ENCODE data around the gene CHMP6.

The CHMP6 gene

DNA sequence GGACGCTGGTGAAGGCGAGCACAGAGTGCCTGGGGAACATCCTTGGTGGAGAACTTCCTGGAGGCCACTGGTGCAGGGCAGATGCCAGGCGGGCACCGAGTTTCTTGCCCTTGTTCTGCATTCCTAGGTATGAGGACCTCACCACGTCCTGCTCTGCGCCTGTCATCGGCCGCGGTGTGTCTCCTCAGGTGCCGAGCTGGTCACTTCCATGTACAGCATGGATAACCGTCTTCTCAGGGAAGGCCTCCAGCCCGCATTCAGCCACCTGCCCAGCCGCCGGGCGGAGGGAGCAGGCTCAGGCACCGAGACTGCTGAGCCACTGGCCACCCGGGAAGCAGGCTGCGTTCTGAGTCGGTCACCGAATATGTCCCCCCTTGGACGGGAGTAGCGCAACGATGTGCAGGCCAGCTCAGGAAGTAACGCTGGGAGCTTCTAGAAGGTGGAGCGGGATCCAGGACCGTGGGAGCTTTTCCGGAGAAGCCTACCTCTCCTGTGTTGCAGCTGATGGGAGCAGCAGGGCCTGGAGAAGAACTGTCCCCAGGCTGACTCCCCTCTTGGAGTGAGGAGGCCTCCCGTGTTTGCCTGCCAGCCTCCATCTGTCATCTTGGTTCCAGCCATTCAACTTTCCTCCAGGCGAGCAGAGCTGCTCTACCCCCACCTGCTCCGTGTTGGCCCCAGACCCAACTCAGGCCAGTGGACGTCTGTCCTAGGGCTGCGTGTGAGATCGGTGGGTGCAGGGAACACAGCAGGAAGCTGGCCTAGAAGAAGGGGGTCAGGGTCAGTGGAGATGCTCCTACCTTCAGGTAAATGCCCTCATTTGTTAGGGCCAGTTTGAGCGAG, 41.2 kb downstream of the CHMP6 start:
- no peak for DNase-seq

DNA sequence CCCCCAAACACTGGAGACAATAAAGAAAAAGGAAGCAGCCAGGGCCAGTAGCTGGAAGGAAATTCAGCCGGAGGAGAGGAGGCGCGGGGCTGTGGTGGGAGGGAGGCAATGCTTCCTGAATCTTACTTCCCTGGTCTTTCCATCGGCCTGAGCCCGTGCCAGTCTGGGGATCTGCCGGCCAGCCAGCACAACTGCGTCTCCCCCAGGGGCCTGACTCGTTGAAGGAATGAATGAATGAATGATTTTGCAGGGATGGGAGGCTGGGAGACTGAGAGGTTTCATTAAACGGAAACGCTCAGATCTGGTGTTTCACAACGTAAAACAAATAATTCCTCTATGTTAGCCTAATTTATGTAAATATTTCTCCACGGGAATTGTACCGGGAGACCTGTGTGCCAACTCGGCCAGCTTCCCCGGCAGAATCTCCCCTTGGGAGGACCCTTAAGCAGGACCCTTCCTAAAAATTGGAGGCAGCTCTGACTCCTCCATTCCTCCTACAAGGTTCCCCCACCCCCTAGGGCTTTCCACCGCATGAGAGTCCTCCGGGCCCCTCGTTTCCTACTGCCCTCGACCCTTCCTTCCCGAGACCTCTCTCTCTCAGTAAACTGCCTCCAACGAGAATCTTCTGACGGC, 42.0 kb downstream of the CHMP6 start:
- no peak for DNase-seq

DNA sequence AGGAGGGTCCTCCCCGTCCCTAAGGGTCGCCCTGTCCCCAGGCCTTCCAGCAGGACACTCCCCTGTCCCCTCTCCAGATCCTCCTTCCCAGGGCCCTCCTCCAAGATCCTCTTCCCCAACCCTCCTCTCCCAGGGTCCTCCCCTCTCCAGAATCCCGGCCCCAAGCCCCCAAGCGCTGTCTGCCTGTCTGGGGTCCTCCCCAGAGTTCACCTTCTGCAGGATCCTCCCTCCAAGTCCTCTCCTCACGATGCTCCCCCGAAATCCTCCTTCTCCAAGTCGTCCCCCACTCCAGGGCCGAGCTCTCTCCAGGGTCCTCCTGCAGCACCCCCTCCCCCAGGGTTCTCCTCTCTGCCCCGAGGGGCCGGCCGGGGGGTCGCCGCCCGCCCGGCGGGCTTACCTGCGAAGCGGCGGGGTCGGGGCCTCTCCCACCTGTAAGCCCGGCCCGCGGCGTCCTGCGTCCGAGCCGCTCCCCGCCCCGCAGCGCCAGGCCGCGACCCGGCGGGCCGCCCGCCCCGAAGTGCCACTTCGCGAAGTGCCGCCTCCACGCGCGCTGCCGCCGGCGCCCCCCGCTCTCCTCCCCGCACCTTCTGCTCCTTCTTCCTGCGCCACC, 42.6 kb downstream of the CHMP6 start:
- DNase-seq: no peak

DNA sequence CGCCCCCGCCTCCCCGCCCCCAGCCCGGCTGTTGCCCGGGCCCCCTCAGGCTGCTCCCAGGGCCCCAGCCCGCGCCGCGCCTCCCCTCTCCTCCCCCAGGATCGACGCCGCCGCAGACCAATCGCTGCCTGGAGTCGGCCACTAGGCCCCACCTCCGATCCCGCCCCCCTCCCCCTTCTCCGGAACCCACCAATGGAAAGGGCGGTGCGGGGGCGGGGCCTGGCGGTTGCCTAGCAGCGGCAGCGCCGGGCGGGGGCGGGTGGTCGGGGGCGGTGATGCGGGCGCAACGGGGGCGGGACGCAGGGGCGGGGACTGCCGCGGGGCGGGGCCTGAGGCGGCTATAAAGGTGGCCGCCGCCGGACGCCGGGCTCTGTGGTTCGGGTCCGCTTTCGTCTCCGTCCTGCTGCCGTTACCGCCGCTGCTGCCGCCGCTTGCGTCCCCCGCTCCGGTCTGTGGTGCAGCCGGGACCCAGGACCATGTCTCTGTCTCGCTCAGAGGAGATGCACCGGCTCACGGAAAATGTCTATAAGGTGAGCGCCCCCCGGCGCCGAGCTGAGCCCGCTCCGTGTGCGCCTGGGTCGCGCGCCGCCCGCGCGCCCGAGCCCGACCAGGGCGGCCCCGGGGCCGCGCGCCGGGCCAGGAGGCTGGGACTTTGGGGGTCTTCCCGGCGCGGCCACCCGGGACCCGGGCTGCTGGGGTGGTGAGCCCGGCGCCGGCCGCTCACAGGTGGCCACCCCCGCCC, 43.3 kb downstream of the CHMP6 start, which contains the start of gene BAIAP2:
Gene BAIAP2, plus strand, starts transcription at position 373 of the 742 bp plus-strand sequence. Its CDS starts 104 bp downstream, at position 477.
- DNase-seq: peak; percentile 94

DNA sequence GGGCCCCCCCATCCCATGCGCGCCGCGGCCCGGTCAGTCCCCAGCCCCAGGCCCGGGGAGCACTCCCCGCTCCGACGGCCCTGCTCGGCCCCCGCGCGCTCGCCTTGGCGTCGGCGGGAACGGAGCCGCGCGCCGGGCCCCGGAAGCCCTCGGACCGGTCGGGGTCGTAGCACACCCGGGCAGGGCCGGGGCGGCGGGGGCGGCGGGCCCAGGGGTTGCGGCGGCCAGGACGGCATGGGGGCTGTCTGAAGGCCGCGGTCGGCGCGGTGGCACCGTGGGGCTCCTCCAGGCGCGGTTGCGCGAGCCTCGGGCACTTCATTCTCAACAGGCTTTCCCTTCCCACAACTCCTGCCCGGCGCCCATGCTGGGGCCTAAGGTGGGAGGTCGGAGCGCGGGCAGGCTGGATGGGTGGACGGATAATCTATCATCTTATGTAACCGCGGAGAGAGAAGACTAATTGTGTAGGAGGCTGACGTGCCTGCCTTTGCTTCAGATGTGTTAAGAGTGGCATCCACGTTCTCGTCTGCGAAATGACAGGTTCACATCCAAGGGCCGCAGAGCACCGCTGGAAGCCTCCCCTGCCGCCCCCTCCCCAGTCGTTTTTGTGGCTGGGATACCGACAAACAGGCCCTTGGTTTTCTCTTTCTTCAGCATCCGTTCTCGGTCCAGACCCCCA, 44.0 kb downstream of the CHMP6 start:
- no peak for DNase-seq

DNA sequence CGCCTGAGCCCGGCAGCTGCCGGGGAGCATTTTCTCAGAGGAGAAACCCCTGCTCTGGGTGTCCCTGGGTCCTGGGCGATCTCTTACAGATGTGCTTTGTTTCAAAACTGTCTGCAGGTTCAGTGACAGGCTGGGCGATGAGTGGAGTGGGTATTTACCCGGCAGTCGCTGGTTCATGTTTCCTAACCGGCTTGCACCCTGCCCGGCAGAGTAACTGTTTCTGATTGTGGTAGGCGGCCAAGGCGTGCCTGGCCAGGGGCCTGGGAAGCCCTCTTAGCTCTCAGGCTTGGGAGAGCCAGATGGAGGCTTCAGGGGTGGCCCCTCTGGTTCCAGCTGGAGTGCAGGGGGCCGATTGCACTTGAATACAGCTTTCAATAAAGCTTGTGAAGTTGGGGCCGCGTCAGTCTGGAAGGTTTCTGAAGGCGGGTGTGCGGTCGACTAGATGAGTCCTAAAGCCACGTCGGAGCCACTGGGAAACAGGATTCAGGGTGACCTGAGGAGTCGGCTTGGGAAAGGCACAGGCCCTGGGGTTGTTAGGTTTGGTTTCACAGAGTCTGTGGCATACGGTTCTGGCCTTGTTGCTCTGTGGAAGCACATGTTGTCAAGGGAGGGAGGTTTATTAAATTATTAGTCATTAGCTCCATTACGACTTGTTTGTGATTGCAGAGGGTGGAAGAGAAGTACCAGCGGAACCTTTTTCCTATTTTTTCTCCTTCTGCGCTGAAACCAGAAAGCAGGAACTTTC, 44.7 kb downstream of the CHMP6 start:
- no peak for DNase-seq

DNA sequence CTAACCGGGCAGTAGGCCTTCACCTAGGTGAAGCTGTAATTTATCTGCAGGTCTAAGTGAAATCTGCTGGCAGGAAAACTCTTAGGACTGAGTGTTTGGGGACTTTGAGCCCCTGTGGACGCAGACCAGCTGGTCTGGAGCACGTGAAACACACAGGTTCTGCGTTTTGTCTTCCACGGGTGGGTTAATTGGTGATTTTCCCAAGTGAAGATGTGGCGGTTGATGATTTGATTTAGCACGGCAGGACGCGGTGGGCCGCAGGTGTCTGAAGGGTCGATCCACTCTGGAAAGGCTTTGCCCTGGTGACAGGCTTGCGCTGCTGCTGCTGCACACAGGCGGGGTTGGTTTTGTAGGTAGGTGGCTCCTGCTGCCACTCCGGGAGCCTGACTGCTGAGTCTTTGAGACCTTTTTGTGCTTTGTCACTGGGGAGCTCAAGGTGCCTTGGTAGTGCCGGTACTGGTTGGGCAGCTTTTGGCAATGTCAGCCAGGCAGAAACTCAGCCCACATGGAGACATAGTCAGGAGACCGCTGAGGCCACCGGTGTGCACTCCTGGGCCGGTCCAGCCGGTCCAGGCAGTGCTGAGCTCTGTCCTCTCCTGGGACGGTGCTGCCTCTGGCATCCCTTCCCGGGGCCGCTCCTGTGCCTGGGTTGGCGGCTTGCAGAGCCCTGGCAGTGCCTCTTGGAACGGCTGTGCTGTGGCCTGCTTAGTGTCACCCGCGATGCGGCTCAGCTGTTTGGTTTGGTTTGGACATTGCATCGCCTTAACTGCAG, 45.6 kb downstream of the CHMP6 start:
- DNase-seq: no peak

DNA sequence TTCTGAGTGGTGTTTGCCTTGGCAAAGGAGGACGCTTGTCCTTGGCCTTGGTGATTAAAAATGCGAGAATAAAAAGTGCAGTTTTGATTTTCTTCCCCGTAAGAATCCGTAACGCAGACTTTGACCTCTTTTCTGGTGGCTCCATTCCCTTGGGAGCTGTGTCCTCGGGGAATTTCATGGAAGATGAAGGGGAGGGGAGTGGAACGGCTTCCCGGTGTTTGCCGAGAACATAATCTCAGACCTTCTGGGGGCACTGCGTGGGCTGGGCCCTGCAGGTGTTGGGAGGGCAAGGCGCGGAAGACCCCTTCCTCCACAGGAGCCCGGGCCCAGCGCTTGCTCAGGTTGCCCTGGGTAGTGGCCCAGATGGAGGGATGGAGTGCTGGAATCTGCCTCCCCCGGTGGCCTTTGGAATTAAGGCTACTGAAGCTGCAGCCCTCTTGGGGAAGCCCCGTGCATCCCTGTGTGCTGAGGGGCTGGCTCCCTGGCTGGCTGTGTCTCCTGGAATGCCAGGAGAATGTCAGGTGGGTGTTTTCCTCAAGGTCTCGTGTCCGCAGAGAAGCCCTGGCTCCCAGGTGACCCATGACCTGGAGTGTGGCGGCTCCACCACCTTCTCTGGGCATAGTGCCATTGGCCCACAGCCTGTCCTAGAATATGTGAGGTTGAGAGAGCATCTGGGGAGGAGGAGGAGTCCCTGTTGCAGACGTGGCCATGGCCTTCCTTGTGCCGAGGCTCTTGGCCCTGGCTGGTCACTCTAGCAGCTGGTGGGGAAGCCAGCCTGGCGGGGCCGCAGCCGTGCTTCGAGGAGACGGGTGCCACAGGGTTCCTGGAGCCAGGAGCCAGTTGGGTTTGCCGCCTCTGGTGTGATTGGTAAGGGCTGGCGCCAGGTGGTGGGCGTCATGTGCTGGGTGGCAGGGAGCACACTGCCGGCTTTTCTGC, 46.4 kb downstream of the CHMP6 start:
- DNase-seq: no peak

DNA sequence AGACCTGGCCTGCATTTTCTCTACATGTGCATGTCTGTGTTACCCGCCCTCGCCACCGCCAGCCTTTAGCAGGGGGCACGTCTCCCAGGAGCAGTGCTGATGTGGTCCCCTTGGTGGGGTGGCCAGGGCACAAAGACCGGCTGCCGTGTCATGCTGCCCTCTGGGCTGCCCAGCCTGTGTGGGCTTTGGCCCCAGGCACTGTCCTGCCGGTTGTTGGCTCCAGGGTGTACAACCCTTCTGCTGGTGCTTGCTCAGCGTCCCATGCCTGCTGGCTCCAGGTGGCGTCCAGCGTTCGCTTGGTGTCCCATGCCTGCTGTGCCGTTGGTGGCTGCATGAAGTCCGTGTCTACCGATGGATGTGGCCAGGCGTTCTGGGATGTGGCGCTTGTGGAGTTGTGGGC, 47.5 kb downstream of the CHMP6 start:
- no peak for DNase-seq

DNA sequence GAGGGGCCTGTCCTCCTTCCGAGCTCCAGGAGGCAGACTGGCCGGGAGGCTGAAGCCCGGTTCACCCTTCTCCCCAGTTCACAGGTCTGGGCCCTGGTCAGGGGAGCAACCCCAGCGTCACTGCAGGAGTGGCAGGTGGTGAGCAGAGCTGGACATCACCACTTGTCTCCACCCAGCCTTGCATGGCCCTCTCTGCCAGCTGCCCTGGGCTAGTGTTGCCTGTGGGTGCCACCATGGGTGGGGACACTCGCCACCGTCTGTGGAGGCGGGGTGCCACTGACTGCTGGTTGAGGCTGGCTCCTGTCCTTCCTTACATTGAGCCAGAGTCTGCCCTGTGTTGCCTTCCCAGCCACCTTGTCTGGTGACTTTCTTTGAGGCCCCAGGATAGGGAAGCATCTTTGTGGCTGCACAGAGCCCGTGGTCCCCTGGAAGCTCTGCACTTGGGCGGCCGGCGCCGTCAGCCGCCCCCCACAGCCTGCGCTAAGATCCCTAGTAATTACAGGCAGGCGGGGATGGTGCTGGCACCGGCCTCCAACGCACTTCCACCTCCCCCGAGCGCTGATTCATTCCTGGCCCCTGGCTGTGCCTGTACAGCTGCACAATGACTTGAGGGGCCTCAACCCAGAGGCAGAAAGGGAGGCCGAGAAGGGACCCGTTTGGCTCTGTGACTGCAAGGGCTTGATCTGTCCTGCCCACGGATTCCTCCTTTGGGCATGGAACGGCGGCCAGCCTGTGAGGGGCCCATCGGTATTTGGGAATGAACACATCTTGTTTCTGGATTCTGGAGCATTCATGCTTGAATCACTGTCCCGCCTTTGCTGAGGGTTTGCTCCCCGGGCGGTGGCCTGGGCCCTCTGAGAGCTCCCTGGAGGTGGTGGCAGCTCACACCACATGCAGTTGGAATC, 48.5 kb downstream of the CHMP6 start:
- no peak for DNase-seq

DNA sequence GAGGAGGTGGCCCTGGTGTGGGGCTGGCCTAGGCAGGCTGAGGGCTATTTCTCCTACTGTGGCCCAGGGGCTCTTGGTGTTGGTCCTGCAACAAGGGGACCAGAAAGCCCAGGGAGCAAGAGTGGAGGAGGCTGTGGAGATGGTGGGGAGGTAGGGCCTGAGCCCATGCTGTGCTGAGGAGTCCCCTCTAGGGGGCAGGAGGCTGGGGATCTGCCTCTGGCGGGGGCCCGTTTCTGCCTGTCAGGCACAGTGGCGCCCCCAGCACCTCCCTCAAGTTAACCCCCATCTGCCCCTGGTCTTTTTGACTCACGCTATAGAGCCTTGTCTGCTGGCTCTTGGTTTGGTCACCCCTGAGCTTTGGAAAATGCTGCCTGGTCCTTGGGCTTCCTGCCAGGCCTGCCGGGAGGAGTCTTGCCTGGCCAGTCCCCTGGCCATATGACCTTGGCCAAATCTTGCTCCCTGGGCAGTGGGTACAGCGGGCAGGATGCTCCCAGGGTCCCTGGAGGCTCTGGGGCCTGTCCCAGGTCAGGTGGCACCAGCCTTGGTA, 49.2 kb downstream of the CHMP6 start:
- no peak for DNase-seq

DNA sequence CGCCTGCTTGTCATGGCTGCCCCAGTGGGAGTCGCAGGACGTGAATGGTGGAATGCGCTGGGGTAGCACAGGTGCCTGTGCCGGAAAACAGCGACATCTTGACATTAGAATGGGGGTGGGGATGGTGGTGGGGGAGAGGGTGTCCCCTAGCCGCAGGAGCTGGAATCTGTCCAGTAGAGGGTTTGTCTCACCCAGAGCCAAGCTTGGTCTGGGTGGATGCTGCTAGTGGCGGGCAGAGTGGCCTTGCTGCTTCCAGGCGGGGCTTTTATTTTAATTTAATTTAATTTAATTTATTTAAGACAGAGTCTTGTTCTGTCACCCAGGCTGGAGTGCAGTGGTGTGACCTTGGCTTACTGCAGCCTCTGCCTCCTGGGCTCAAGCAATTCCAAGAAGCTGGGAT, 51.0 kb downstream of the CHMP6 start:
- no peak for DNase-seq

DNA sequence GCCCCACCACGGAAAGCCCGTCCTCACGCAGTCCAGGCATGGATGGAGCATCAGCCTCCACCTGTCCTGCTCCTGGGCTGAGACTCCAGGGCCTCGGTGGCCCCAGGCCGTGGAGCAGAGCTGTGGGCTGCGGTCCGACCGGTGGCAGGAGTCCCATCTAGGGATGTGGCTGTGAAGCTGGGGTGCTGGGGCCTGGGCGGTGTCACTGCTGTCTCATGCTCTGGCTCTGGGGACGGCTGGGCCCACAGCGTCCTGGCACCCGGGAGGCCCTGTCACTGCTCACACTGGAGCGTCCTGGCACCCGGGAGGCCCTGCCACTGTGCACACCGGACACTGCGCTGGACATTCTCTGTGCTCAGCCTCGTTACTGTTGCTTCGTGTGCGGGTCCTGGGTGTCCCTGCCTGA, 51.7 kb downstream of the CHMP6 start:
- no peak for DNase-seq

DNA sequence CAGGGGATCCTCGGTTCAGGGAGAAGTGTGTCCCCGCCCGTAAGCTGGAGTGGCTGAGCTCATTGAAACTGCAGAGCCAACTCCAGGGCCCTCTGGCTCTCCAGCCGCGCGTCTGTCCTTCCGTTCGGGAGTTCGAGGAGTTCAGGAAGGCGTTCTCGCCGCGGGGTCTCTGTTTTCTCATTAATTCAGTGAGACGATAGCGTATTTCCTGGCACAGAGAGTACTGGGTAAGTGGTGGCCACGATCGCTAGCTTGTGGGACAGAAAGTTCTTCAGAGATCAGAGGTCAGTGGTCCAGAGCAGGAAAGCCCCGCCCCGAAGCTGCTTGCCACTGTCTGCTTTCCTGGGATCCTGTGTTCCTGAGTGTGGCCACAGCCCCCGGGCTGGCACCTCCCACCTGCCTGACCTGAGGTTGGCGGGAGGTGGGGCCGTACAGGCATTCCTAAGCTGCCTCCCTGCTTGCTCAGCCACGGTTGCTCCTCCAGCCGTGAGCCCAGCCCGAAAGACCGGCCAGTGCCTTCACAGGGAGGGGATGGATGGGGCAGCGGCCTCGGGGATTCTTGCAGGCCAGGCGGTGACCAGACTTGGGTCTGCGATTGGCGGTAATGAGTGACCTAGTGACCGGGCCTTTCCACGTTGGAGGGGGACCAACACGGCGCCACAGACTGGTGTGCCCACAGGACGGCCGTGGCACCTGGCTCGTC, 52.2 kb downstream of the CHMP6 start:
- no peak for DNase-seq

DNA sequence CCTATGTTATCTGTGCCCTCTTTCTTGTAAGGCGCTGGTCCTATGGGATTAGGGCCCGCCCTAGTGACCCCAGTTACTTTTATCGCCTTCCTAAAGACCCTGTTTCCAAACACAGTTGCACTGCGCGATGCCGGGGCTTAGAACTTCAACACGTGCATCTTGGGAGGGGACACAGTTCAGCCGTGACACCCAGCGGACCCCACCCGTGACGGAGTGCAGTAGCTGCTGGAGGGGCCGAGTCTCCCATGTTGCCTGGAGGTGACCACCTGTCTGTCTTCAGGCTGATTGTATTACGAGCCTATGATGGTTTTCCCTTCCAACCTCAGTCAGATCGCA, 52.8 kb downstream of the CHMP6 start:
- no peak for DNase-seq

DNA sequence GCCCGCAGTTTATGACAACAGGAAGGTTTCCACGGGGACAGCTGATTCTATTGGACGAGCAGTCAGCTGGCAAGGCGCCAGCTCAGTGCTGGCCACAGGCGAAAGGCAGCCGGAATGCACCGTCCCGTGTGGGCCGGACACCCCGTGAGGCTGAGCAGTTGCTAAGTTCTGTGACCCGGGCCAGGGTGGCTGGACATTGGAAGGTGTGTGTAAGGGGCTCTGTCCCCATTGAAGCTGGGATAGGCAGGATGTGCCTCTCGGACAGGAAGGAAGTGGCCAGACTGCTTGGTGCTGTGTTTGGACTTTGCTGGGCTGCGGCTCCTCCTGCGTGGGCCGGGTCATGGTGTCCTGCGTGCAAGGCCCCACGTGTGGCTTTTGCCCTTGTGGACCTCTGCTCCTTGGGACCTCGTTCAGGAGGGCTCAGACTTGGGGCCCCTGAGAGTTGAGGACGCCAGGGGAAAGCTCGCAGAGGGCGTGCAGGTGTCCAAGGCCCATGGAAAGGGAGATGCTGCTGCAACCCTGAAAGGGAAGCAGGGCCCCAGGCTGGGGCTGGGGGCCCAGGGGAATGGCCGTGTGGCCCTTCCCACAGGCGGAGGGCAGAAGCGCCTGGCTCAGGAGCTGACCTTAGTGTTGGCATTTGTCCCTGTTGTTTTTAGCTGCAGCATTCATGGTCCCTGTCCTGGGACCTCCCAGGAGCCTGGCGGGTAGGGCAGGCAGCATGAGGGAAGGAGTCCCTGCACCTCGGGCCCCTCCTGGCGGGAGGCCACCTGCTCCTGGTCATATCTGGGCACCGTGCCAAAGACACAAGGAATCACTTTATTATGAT, 53.3 kb downstream of the CHMP6 start:
- no peak for DNase-seq

DNA sequence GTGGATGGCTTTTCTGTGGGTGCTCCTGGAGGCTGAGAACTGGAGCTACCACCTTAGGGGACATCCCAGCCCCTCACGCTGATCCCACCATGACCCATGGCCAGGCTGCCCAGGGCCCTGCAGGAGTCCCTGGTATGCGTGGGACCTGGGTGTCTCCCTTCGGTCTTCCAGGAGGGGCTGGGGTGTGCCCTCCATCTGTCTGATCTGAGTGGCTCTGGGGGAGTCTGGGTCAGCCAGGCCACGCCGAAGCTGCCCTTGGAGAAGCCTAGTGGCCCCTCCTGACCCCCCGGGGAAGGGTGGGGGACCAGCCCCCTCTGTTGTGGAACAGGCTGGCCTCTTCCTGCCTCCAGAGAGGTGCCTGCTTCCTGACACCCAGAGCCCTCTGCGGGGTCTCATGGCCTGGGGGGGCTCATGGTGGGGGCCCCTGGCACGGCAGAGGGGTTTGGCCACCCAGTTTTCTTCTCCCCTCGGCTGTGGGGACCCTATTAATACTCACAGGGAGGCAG, 54.0 kb downstream of the CHMP6 start:
- no peak for DNase-seq

Measured in CD4-positive, alpha-beta T cell treated with Interleukin-4 for 4 hours (primary cell).